HepG2 (cell line): ENCODE results near the gene OSBPL2. TPM values are rescaled to one million over a fixed set of nuclear protein-coding genes. Genes with fewer than 3 reads are reported as not detected.

Source experiments
- AHDC1 ChIP-seq: sonication (generic); formaldehyde crosslinking; IDR thresholded peaks from 2 replicates; pipeline ENCODE4 v1.5.1; 2020; ENCODE audit warnings: mild to moderate bottlenecking, missing genetic modification reagents, borderline replicate concordance
- BCL6 ChIP-seq: IDR thresholded peaks from 2 replicates; pipeline ENCODE4 v1.6.1; 2016; ENCODE audit warnings: missing genetic modification reagents, missing compliant biosample characterization
- BRD4 ChIP-seq: sonication (generic); formaldehyde crosslinking; IDR thresholded peaks from 2 replicates; pipeline ENCODE4 v1.4.0; 2020; ENCODE audit warnings: missing genetic modification reagents
- CCDC6 ChIP-seq: sonication (generic); formaldehyde crosslinking; IDR thresholded peaks from 2 replicates; pipeline ENCODE4 v1.8.1; 2022; ENCODE audit warnings: mild to moderate bottlenecking, missing genetic modification reagents, moderate library complexity
- CHD2 ChIP-seq: IDR thresholded peaks from 2 replicates; pipeline ENCODE4 v1.6.1; 2011; ENCODE audit warnings: low read depth, low read length, improper control_type of control experiment
- HNRNPH1 ChIP-seq: fragments of 200-400 bp; formaldehyde crosslinking; optimal IDR thresholded peaks from 2 replicates; pipeline ENCODE3; 2017; ENCODE audit warnings: mild to moderate bottlenecking, low read depth, low read length
- HOXA5 ChIP-seq: sonication (generic); formaldehyde crosslinking; IDR thresholded peaks from 2 replicates; pipeline ENCODE4 v1.4.0; 2020; ENCODE audit warnings: missing genetic modification reagents
- RARA ChIP-seq: IDR thresholded peaks from 2 replicates; pipeline ENCODE4 v1.6.1; 2016; ENCODE audit warnings: missing genetic modification reagents, missing compliant biosample characterization
- SNAI1 ChIP-seq: sonication (generic); formaldehyde crosslinking; IDR thresholded peaks from 2 replicates; pipeline ENCODE4 v1.5.0; 2020; ENCODE audit warnings: mild to moderate bottlenecking, missing genetic modification reagents, borderline replicate concordance
- ZNF256 ChIP-seq: sonication (generic); formaldehyde crosslinking; conservative IDR thresholded peaks from 2 replicates; pipeline ENCODE4 v1.4.0; 2020; ENCODE audit warnings: missing genetic modification reagents
- ZNF263 ChIP-seq: sonication (generic); formaldehyde crosslinking; IDR thresholded peaks from 2 replicates; pipeline ENCODE4 v1.4.0; 2020; ENCODE audit warnings: missing genetic modification reagents
- ZNF460 ChIP-seq: sonication (generic); formaldehyde crosslinking; IDR thresholded peaks from 2 replicates; pipeline ENCODE4 v1.5.1; 2020; ENCODE audit warnings: missing genetic modification reagents, mild to moderate bottlenecking, borderline replicate concordance
- ZNF510 ChIP-seq: sonication (generic); formaldehyde crosslinking; IDR thresholded peaks from 2 replicates; pipeline ENCODE4 v1.4.0; 2020; ENCODE audit warnings: low read depth, mild to moderate bottlenecking, missing genetic modification reagents
- ZNF788 ChIP-seq: sonication (generic); formaldehyde crosslinking; IDR thresholded peaks from 2 replicates; pipeline ENCODE4 v1.5.0; 2020; ENCODE audit warnings: mild to moderate bottlenecking, missing genetic modification reagents, borderline replicate concordance
- polyA plus RNA-seq, 8 experiments: library from polyadenylated mRNA; depleted of rRNA in 3 of 8; stranded (reverse) in 7 of 8; unstranded in 1 of 8; fragments of >200 nt; fragmentation: Illumina TruSeq in 4 of 8; extraction: Trizol in 4 of 8; gene quantifications; 2 replicates each; pipeline versions ENCODE4 v1.2.1 to v1.2.3, GENCODE V29; 2011 to 2016; ENCODE audit warnings: low read depth in 4 of 8, missing spikeins in 1 of 8, mixed read lengths in 1 of 8; ENCODE audit not compliant: insufficient read depth in 1 of 8
- total RNA-seq, 5 experiments: library from RNA; depleted of rRNA; stranded (reverse); fragments of >200 nt; fragmentation: Illumina TruSeq; extraction: Trizol; gene quantifications; 2 replicates each; pipeline ENCODE4 v1.2.3, GENCODE V29; 2016; ENCODE audit warnings: low read depth in 1 of 5
- TF ChIP-seq, protein P1 (sequence below): sonication (generic); formaldehyde crosslinking; IDR thresholded peaks from 2 replicates; pipeline ENCODE4 v1.8.0; 2022; ENCODE audit warnings: mild to moderate bottlenecking, missing genetic modification reagents, borderline replicate concordance
- TF ChIP-seq, protein P2 (sequence below): sonication (generic); formaldehyde crosslinking; IDR thresholded peaks from 2 replicates; pipeline ENCODE4 v1.5.0; 2020; ENCODE audit warnings: mild to moderate bottlenecking, missing genetic modification reagents, borderline replicate concordance
- TF ChIP-seq, protein P3 (sequence below): sonication (generic); formaldehyde crosslinking; IDR thresholded peaks from 2 replicates; pipeline ENCODE4 v1.5.0; 2020; ENCODE audit warnings: missing genetic modification reagents
- TF ChIP-seq, protein P4 (sequence below): conservative IDR thresholded peaks from 2 replicates; pipeline ENCODE4 v1.6.1; 2018; ENCODE audit warnings: missing genetic modification reagents

OSBPL2 gene
- total and polyA plus RNA-seq, 2 of the 13 experiments (the other 11 are each of a cell fraction or from before 2014, with no cell fraction given): 18.5 to 37.4 TPM

DNA sequence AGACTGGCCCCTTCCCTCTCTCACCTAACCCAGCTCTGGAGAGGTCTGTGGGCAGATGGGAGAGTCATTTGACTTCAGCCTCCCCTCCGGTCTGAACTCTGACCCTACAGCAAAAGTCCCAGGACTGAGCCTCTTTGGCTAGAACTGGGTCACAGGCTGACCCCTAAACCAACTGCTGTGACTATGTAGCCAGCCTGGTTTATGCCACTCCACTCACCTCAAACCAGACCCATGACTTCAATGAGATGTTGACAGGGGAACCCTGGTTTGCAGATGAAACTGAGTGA, 864 bp upstream of the OSBPL2 start (continued):
- TF ChIP-seq, protein P1, sequence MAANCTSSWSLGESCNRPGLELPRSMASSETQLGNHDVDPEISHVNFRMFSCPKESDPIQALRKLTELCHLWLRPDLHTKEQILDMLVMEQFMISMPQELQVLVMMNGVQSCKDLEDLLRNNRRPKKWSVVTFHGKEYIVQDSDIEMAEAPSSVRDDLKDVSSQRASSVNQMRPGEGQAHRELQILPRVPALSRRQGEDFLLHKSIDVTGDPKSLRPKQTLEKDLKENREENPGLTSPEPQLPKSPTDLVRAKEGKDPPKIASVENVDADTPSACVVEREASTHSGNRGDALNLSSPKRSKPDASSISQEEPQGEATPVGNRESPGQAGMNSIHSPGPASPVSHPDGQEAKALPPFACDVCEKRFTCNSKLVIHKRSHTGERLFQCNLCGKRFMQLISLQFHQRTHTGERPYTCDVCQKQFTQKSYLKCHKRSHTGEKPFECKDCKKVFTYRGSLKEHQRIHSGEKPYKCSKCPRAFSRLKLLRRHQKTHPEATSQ (CRISPR knock-in tag): no peak
- TF ChIP-seq BRD4 (no peak), ZNF460 (no peak), HNRNPH1 (no peak), SNAI1 (CRISPR knock-in tag) (no peak), ZNF263 (CRISPR knock-in tag) (no peak), ZNF510 (CRISPR knock-in tag) (no peak), AHDC1 (no peak), CHD2 (no peak), RARA (CRISPR knock-in tag) (no peak), CCDC6 (CRISPR knock-in tag) (peak; percentile 87; the same call in 1 of the 2 replicates), HOXA5 (CRISPR knock-in tag) (no peak), BCL6 (no peak), ZNF256 (CRISPR knock-in tag) (no peak), ZNF788 (CRISPR knock-in tag) (no peak)
- TF ChIP-seq, protein P2, sequence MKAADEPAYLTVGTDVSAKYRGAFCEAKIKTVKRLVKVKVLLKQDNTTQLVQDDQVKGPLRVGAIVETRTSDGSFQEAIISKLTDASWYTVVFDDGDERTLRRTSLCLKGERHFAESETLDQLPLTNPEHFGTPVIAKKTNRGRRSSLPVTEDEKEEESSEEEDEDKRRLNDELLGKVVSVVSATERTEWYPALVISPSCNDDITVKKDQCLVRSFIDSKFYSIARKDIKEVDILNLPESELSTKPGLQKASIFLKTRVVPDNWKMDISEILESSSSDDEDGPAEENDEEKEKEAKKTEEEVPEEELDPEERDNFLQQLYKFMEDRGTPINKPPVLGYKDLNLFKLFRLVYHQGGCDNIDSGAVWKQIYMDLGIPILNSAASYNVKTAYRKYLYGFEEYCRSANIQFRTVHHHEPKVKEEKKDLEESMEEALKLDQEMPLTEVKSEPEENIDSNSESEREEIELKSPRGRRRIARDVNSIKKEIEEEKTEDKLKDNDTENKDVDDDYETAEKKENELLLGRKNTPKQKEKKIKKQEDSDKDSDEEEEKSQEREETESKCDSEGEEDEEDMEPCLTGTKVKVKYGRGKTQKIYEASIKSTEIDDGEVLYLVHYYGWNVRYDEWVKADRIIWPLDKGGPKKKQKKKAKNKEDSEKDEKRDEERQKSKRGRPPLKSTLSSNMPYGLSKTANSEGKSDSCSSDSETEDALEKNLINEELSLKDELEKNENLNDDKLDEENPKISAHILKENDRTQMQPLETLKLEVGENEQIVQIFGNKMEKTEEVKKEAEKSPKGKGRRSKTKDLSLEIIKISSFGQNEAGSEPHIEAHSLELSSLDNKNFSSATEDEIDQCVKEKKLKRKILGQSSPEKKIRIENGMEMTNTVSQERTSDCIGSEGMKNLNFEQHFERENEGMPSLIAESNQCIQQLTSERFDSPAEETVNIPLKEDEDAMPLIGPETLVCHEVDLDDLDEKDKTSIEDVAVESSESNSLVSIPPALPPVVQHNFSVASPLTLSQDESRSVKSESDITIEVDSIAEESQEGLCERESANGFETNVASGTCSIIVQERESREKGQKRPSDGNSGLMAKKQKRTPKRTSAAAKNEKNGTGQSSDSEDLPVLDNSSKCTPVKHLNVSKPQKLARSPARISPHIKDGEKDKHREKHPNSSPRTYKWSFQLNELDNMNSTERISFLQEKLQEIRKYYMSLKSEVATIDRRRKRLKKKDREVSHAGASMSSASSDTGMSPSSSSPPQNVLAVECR: 0 out of 2 replicates have a peak, but pooled peaks have one; percentile 4
- TF ChIP-seq, protein P3, sequence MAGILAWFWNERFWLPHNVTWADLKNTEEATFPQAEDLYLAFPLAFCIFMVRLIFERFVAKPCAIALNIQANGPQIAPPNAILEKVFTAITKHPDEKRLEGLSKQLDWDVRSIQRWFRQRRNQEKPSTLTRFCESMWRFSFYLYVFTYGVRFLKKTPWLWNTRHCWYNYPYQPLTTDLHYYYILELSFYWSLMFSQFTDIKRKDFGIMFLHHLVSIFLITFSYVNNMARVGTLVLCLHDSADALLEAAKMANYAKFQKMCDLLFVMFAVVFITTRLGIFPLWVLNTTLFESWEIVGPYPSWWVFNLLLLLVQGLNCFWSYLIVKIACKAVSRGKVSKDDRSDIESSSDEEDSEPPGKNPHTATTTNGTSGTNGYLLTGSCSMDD (CRISPR knock-in tag): no peak
- TF ChIP-seq, protein P4, sequence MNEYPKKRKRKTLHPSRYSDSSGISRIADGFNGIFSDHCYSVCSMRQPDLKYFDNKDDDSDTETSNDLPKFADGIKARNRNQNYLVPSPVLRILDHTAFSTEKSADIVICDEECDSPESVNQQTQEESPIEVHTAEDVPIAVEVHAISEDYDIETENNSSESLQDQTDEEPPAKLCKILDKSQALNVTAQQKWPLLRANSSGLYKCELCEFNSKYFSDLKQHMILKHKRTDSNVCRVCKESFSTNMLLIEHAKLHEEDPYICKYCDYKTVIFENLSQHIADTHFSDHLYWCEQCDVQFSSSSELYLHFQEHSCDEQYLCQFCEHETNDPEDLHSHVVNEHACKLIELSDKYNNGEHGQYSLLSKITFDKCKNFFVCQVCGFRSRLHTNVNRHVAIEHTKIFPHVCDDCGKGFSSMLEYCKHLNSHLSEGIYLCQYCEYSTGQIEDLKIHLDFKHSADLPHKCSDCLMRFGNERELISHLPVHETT (CRISPR knock-in tag): no peak
